ENCODE results near the gene BCAS4.

The BCAS4 gene

GRCh38 chr20:50883856-50884255 is 89.0 kb downstream of the BCAS4 start:
- H3K36me3 ChIP-seq: peaks cover 12% of the 10 kb centered on the region
- H3K27me3 ChIP-seq: no peaks in the 10 kb centered on the region
- no peak for TF ChIP-seq CTCF (IDR thresholded peaks at IDR 0.05; ENCODE audit: low read depth, low read length)
- H3K4me1 ChIP-seq: no peaks in the 10 kb centered on the region
- no peaks in the 10 kb centered on the region for H3K9me3 ChIP-seq
- H3K4me3 ChIP-seq (ENCODE audit: low read depth, low read length): no peak overlapping the region
- no peak for DNase-seq

GRCh38 chr20:50885068-50885467 is 90.2 kb downstream of the BCAS4 start:
- Histone ChIP-seq H3K36me3 (peaks cover 22% of the 10 kb centered on the region), H3K27me3 (no peaks in the 10 kb centered on the region), H3K4me1 (no peaks in the 10 kb centered on the region), H3K4me3 (ENCODE audit: low read depth, low read length) (no peak overlapping the region), H3K9me3 (no peaks in the 10 kb centered on the region)
- no peak for TF ChIP-seq CTCF (IDR thresholded peaks at IDR 0.05; ENCODE audit: low read depth, low read length)
- DNase-seq: no peak

- no peak for TF ChIP-seq CTCF (IDR thresholded peaks at IDR 0.05; ENCODE audit: low read depth, low read length)
- peaks cover 29% of the 10 kb centered on the region for H3K36me3 ChIP-seq
- no peaks in the 10 kb centered on the region for H3K27me3 ChIP-seq
- no peak for DNase-seq
- no peak overlapping the region for H3K4me3 ChIP-seq (ENCODE audit: low read depth, low read length)
- H3K4me1 ChIP-seq: no peaks in the 10 kb centered on the region
- H3K9me3 ChIP-seq: no peaks in the 10 kb centered on the region
Observed at GRCh38 chr20:50885781-50886180, 90.9 kb downstream of the BCAS4 start.

- H3K4me1 ChIP-seq: no peaks in the 10 kb centered on the region
- TF ChIP-seq CTCF (IDR thresholded peaks at IDR 0.05; ENCODE audit: low read depth, low read length): no peak
- H3K4me3 ChIP-seq (ENCODE audit: low read depth, low read length): no peak overlapping the region
- H3K36me3 ChIP-seq: peaks cover 34% of the 10 kb centered on the region
- no peak for DNase-seq
- H3K9me3 ChIP-seq: no peaks in the 10 kb centered on the region
- H3K27me3 ChIP-seq: no peaks in the 10 kb centered on the region
Observed at GRCh38 chr20:50886184-50886790, 91.4 kb downstream of the BCAS4 start.

GRCh38 chr20:50887576-50887975 is 92.7 kb downstream of the BCAS4 start:
- Histone ChIP-seq H3K36me3 (peaks cover 47% of the 10 kb centered on the region), H3K9me3 (no peaks in the 10 kb centered on the region), H3K4me3 (ENCODE audit: low read depth, low read length) (no peak overlapping the region), H3K27me3 (no peaks in the 10 kb centered on the region), H3K4me1 (no peaks in the 10 kb centered on the region)
- no peak for TF ChIP-seq CTCF (IDR thresholded peaks at IDR 0.05; ENCODE audit: low read depth, low read length)
- no peak for DNase-seq

GRCh38 chr20:50891138-50891537 is 96.3 kb downstream of the BCAS4 start:
- H3K36me3 ChIP-seq: peaks cover 80% of the 10 kb centered on the region
- DNase-seq: no peak
- no peak overlapping the region for H3K4me3 ChIP-seq (ENCODE audit: low read depth, low read length)
- H3K4me1 ChIP-seq: no peaks in the 10 kb centered on the region
- H3K9me3 ChIP-seq: no peaks in the 10 kb centered on the region
- no peak for TF ChIP-seq CTCF (IDR thresholded peaks at IDR 0.05; ENCODE audit: low read depth, low read length)
- no peaks in the 10 kb centered on the region for H3K27me3 ChIP-seq
